SK-MEL-5 (cell line): ENCODE results near the gene PRH2. TPM values are rescaled to one million over a fixed set of nuclear protein-coding genes. Genes with fewer than 3 reads are reported as not detected.

ENCODE experiments used
- DNase-seq: peaks from one replicate; pipeline ENCODE4 v3.0.0-alpha.2; 2016; ENCODE audit warnings: low read depth, low spot score
- in situ Hi-C: cut with HindIII; loops from 2 replicates; pipeline ENCODE4 v1.10.0; 2016; ENCODE audit warnings: low sequenced_read_pairs, high pct_unique_total_duplicates, low pct_unique_long_range_greater_than_20kb
- polyA plus RNA-seq, 2 experiments: library from polyadenylated mRNA; depleted of rRNA; stranded (reverse); fragments of >200 nt; gene quantifications; 2 replicates each; pipeline ENCODE4 v1.2.3, GENCODE V29; 2015
- total RNA-seq: library from RNA; depleted of rRNA; stranded (reverse); fragments of >200 nt; shearing (Covaris generic); gene quantifications from 2 replicates; pipeline ENCODE4 v1.2.3, GENCODE V29; 2014; rRNA removed

Gene PRH2
- total RNA-seq, result 0.26 TPM in 1 of 2 replicates, not detected in the other
- polyA plus RNA-seq (2015; cell fraction: cytosol; rRNA removed), result not detected in 2 replicates
- not detected in 2 replicates for polyA plus RNA-seq (2015; cell fraction: nucleus; rRNA removed)

DNA sequence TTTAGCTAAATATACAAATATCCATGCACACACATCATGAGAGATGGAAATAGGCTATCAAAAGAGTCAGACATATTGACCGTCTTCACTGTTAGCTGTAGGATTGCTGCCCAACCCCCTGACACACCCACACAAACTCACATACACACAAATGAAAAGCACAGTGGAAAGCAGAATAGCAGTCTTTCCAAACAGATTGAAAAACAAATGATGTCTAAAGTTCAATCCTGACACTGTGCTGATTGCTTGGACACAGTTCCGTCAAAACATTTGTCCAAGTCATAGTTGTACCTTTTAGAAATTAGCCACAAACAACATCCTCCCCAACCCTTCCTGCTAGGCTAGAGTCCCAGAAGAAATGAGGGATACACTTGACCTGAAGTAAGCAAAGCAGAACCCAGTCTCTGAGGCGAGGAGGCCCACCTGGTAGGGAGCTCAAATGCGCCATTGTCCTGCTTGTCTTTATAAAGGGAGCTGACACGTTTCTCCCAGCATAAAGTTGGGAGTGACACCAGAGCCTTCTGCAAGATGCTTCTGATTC, at the start of gene PRH2:
Gene PRH2 (plus strand): TSS at position 491 of the 541 bp plus-strand sequence. CDS start 38 bp downstream, at position 529.
- no peak for DNase-seq
- in situ Hi-C loops, result no loop called here

DNA sequence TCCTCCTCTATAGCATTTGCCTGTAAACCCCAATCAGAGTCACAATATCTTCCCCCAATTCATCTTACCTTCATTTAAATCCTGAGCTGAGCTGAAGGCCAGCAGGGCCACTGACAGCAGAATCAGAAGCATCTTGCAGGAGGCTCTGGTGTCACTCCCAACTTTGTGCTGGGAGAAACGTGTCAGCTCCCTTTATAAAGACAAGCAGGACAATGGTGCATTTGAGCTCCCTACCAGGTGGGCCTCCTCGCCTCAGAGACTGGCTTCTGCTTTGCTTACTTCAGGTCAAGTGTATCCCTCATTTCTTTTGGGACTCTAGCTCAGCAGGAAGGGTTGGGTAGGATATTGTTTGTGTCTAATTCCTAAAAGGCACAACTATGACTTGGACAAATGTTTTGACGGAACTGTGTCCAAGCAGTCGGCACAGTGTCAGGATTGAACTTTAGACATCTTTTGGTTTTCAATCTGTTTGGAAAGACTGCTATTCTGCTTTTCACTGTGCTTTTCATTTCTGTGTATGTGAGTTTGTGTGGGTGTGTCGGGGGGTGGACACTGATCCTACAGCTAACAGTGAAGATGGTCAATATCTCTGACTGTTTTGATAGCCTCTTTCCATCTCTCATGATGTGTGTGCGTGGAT, 44.8 kb upstream of the PRH2 start, which contains the start of gene PRH1:
Gene PRH1 (minus strand): TSS at position 170 of the 640 bp plus-strand sequence. CDS start 38 bp downstream, at position 132.
- in situ Hi-C loops, result no loop called here
- DNase-seq, result no peak

- in situ Hi-C loops, result no loop called here
- DNase-seq, result no peak
Observed at GRCh38 chr12:10889226-10889625, 39.8 kb upstream of the PRH2 start.

DNA sequence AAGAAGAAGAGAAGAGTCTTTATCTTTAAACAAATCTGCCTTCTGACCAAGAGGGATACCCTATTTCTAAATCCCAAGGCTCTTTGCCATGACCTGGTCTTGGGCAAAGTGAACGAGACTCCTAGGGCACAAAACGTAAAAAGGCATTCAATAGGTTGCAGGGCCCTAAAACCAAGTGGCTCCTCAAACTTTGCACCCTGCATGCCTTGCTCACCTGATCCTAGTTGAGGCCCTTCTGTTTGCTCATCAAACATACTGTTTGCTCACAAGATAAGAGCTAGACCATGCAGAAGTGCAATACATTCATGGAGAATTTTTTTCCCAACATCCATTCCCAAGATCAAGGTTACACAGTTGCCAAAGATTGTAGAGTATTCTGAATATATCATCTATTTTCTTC, 37.1 kb upstream of the PRH2 start:
- no peak for DNase-seq

GRCh38 chr12:10896854-10897253, 32.2 kb upstream of the PRH2 start:
- in situ Hi-C loops, result no loop called here
- no peak for DNase-seq

More for the DNA sequence above, 37.1 kb upstream of the PRH2 start:
- in situ Hi-C loops, result no loop called here

- DNase-seq, result no peak
- in situ Hi-C loops, result no loop called here
Observed at GRCh38 chr12:10900530-10900929, 28.5 kb upstream of the PRH2 start.

DNA sequence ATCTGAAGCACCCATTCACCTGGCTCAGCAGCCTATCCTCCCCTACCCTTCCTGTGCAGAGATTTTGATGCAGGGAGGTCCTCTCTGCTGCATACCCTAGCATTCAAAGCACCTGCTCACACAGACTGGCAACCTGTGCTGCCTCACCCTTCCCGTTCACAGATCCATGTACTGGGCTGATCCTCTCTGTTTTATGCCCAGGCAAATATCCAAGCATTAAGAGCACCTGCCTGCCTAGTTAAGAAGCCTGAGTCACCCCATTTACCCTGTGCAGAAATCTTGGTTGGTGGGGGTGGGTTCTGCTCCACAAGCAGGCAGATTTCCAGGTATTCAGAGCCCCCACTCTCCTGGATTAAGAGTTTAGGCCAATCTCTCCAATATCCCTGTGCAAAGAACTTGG, 28.1 kb upstream of the PRH2 start:
- no peak for DNase-seq
- in situ Hi-C loops, result no loop called here

DNA sequence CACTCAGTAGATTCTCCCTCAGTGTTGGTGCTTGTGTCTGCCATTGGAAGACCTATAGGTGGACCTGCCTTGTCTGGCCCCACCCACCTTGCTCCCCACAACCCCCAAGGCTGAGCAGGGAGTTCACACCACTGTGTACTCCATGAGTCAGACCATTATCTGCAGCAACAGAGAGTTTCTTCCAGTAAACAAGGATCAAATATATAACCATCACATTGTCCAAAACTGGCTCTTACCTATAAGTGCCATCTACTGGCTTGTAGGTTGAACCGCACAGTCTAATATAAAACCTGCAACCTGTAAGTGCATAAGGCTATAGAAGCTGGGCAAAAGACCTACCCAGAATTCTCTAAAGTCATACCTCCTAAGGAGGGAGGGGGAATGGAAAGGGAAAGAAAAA, 27.6 kb upstream of the PRH2 start:
- DNase-seq, result peak; percentile 9
- in situ Hi-C loops, result no loop called here

DNA sequence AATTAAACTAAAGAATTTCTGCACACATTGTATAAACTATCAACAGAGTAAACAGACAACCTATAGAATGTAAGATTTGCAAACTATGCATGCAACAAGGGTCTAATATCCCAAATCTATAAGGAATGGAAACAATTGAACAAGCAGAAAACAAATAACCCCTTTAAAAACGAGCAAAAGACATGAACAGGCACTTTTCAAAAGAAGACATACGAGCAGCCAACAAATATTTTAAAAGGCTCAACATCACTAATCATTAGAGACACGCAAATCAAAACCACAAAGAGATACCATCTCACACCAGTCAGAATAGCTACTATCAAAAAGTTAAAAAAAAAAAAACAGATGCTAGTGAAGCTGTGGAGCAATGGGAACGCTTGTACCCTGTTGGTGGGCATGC, 24.4 kb upstream of the PRH2 start:
- in situ Hi-C loops, result no loop called here
- DNase-seq, result no peak

- in situ Hi-C loops, result no loop called here
- DNase-seq, result no peak
Observed at GRCh38 chr12:10909462-10909861, 19.6 kb upstream of the PRH2 start, which contains the start of gene TAS2R13. TSS of gene TAS2R13 (minus strand) at chr12:10909562. CDS start at chr12:10909298, 264 bp downstream.

DNA sequence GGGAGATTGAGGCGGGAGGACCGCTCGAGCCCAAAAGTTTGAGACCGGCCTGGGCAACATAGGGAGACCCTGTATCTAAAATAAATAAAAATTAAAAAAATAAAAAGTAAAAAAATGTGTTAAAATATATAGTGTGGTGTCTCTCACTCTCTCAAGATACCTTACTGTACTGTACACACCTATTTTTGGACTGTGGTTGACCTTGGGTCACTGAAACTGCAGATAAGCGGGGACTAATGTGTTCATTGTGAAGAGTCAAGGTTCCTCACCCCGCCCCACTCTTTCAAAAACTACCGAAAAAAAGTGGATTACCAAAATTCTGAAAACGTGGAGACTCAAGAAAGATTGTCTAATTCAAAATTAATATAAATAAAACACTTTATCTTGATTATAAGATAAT, 18.7 kb upstream of the PRH2 start:
- no peak for DNase-seq
- in situ Hi-C loops, result no loop called here

- no peak for DNase-seq
- in situ Hi-C loops, result no loop called here
Observed at GRCh38 chr12:10919809-10920208, 9.2 kb upstream of the PRH2 start.

GRCh38 chr12:10926269-10926668, 2.8 kb upstream of the PRH2 start:
- in situ Hi-C loops, result no loop called here
- DNase-seq, result no peak

- no peak for DNase-seq
- in situ Hi-C loops, result no loop called here
Observed at GRCh38 chr12:10936506-10936905, 7.5 kb downstream of the PRH2 start.

DNA sequence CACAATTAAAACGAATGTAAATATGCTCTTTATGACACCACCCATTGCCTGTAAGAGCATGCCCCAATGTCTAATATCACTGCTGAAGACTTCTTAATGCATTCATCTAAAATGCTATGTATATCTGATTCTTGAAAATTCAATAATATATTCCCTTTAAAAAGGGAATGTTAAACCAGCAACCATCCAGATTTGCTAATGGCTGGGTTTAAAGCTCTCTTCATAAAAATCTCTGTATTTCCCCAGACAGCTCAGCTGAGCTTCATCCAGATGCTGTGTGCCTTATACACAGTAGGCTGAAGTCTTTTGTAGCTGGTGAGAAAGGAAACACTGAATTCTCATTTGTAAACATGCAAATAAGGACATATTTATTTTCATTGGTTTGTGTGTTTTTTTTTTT, 10.1 kb downstream of the PRH2 start, which contains the start of gene TAS2R14:
Gene TAS2R14 (minus strand): TSS at position 101 of the 400 bp plus-strand sequence. CDS start 56 bp downstream, at position 45.
- DNase-seq, result no peak
- in situ Hi-C loops, result no loop called here

DNA sequence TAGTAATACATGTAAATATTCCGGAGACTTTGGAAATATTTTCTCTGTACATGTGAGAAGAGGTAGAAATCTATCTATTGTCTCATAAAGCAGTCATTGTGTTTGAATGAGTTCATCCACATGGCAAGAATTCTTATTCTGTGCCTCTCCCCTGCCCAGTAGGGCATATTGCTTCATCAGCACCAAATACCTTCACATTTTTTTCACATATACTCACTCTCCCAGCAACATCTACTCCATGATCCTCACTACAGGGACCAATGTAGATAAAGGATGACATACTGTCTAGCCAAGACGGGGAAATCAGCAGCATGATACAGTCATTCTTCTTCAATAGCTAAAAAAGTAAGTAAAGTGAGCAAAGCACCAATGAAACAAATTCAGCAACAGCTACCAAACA, 11.4 kb downstream of the PRH2 start:
- in situ Hi-C loops, result no loop called here
- DNase-seq, result no peak

DNA sequence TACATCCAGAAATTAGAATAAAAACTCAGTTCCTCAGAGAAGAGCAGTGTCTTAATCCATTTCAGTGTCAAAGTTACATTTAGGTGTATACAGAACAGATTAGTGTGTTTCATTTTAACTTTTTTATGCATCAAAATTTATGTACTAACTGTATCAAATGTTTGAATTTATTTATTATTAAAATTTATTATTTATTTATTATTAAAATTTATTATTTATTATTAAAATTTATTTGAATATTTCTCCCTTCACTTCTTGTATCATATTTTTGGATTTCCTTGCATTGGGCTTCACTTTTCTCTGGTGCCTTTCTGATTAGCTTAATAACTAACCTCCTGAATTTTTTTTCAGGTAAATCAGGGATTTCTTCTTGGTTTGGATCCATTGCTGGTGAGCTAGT, 12.3 kb downstream of the PRH2 start:
- in situ Hi-C loops, result no loop called here
- no peak for DNase-seq

- DNase-seq, result no peak
Observed at GRCh38 chr12:10941916-10942607, 13.0 kb downstream of the PRH2 start.

More at GRCh38 chr12:10941916-10942607, 13.0 kb downstream of the PRH2 start:
- in situ Hi-C loops, result no loop called here
